GM21367 (cell line): ENCODE data around the gene ABCA9.
"Not testable (repeated sequence)": the region's sequence is repeated elsewhere in the genome, so short reads cannot be mapped to it uniquely, and the experiment has no call there.

ENCODE experiments used
- ATAC-seq: cut with Tn5 transposase; IDR thresholded peaks from one replicate; pipeline ENCODE4 v1.9.1; 2021; ENCODE audit not compliant: unreplicated experiment

Gene ABCA9

GRCh38 chr17:68954146-68954896 lies 106.4 kb downstream of the ABCA9 start:
- no peak for ATAC-seq

- no peak for ATAC-seq
These were observed 107.3 kb downstream of the ABCA9 start for GRCh38 chr17:68953340-68953997.

- ATAC-seq = no peak
These were observed 110.0 kb downstream of the ABCA9 start for GRCh38 chr17:68950725-68951124.

- not testable (repeated sequence) for ATAC-seq
These were observed 112.9 kb downstream of the ABCA9 start for GRCh38 chr17:68947868-68948267.

DNA sequence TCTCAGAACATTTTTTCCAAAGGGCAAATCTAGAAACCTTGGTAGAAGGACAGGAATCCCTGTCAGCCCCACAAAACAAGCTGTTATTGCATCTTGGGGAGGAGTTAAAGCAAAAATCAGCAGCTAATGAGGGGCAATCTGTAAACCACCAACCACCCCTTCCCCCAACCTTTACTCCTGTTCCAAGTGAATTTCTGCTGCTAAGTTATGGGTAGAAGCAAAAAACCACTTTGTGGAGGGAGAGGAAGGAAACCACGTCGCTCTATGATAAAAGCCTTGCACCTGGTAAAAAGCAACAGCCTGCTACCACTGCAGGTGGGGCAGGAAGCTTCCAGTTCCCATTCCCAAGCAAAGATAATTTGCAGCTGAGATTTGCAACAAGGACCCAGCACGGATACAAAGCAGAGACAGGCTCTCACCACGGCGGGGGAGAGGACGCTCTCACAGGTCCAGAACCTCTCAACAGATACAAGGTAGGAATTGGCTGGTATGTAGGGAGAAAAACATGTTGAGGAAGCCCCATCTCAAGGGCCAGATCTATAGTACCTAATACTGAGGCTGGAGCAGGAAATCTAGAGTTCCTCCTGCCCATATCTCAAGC lies 116.2 kb downstream of the ABCA9 start:
- ATAC-seq = no peak

- ATAC-seq = not testable (repeated sequence)
These were observed 116.9 kb downstream of the ABCA9 start for GRCh38 chr17:68943812-68944182.

- ATAC-seq = no peak
These were observed 117.5 kb downstream of the ABCA9 start for GRCh38 chr17:68943123-68943811.

GRCh38 chr17:68942389-68942788 lies 118.3 kb downstream of the ABCA9 start:
- no peak for ATAC-seq

DNA sequence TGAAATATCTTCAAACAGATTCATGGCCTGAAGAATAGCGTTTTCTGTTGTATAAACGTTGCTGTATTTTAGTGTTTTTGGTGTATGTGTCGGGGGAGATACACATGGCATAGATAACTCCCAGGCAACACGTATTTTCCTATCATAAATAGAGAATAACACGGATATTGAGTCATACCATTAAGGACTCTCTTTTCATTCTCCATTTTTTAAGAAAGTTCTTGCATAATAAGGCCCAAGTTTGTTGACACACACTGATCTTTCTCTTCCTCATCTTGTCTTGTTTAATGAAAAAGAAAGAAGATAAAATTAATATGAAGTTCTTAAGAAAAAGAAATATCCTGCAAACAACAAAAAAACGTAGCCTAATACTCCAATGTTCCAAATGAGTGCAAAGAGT lies 119.0 kb downstream of the ABCA9 start:
- ATAC-seq = no peak

GRCh38 chr17:68939195-68939594 lies 121.5 kb downstream of the ABCA9 start:
- ATAC-seq = no peak

- ATAC-seq = no peak
These were observed 122.7 kb downstream of the ABCA9 start for GRCh38 chr17:68937890-68938514.

DNA sequence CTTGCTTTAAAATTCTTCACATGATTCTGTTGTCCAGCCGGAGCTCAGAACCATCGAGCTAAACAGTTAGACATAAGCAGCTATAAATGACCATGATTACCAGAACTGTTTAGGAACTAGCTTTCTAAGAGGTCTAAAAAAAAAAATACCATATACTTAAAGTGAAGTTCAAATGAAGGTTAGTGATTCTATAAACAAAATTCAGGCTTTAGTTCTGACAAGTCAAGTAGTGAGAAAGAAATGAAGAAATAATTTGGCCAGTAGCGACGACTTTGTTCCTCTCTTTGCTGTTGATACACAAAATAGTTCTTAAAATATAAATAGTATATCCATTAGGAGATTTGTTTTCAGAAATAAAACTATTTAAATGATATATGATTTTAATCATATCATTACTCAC lies 133.2 kb downstream of the ABCA9 start:
- ATAC-seq = no peak

DNA sequence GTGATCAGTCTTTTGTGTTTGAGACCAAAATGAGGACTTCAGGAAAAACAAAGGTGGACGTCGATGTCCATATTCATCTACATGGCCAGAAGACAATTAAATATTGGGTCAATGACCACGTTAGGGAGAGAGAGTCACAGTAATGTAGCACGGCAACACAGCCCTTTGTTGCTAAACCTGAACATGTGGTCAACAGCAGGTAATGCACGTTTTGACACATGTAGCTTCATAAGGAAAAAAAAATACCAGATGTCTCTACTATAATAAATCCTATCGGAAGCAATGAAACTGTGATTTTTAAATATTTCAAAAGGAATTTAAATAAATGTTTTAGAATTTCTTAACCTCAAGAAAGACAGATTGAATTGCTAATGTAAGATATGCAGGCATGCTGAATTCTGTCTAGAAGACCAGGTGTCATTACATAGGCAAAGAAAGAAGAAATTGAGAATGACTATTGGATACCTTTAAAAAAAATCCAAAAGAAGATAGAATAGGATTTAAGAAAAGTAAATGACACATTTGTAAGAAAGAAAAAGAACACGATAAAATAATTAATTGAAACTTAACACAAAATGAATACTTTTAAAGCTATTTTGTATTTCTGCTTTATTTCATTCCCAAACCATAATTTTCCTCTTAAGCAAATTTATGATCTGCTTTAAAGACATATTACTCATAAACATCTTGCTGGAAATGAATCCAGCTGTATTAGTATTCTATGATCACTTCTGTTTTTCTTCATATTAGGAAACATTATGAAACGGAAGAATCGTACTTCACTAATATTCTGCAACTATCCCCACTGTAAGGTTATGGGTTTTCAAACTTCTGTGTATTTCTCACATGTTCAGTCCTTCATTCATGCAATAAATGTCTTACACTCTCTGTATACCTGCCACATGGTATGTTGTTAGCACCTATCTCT lies 135.7 kb downstream of the ABCA9 start:
- ATAC-seq = no peak
